Measurements from ENCODE around the gene SYPL1.

SYPL1 gene

DNA sequence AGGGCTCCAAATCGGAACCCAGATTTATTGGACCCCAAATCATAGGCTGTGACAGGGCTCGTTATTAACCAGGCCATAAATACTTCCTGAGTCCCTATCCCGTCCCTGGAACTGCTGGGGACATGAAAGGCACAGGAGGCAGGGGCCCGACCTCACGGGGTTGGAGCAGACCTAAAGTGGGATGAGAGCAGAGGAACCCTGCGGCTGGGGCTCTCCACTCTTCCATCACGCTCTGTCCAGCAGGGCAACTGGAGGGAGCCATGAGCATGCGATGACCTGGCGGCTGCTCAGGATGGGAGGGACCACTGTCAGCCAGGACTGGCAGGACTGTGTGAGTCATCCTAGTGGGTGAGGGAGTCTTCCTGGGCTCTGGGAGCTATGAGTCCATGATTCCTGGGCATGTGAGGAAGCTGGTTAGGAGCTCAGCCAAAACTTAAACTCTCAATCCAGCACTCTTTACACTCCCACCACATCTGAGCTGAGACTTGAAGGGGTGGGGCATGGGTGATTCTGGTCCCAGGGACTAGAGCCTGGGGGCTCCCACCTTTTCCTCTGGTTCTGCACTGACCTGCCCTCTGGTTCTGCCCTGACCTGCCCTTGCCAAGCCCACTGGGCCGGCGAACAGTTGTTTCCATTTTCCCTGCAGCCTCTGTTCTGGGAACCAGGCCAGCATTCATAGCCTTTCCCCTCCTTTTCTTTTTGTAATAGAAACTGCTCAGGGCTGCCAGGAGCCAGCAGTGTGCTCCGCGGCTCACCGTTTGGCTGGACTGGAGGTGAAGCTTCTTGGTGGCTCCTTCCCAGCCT is 47.1 kb downstream of the SYPL1 start:
- DNase-seq: no peak

DNA sequence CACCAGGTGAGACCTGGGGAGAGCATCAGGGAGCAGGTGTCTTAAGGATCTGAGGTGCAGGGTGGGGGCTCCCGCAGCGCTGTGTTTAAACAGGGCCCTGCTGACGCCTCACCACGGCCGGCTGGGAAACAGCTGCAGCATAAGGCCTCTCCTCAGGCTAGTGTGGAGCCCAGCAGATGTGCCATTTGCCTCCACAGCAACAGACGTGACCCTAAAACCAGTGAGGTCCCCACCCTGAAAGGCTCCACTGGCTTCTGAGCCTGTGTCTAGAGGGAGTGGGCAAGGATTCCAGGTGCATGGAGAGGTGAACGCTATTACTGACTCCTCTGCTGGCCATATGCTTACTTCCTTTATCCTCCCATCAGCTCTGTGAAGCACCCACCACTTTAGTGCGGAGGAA is 47.8 kb downstream of the SYPL1 start:
- DNase-seq: no peak

DNA sequence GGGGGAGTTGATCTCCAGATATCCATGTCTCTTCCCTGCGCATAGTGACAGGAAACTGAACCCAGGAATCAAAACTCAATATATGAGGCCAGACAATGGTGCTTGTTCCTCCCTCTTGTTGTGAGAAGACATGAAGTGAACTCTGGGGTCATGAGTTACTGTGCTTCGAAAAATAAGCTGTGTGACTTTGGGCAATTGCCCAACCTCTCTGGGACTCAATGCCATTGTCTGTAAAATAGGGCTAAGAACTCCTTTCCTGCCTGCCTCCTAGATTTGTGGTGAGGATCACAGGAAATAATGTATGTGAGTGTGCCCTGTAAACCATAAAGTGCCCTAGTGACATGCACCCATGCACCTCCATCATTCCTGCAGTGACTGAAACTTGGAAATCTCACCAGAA is 48.4 kb downstream of the SYPL1 start:
- no peak for DNase-seq

DNA sequence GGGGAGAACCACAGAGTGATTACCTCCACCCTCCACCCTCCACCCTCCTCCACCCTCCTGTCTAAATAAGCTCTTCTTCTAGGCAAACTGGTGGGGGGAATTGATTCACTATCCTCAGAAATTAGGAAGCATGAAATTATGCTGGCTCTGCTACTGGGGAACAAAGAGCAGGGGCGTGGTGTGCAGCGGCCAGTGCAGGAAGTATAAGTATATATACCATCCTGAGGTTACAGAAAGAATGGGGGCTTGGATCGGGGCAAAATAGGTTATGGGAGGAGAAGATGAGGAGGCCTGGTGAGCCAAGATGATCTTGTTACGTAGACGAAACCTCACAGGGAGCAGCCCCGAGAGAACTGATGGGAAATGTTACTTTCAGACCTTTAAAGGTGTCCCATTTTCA is 49.1 kb downstream of the SYPL1 start:
- DNase-seq: no peak

GRCh38 chr7:106062521-106062931 is 49.6 kb downstream of the SYPL1 start:
- DNase-seq: no peak

DNA sequence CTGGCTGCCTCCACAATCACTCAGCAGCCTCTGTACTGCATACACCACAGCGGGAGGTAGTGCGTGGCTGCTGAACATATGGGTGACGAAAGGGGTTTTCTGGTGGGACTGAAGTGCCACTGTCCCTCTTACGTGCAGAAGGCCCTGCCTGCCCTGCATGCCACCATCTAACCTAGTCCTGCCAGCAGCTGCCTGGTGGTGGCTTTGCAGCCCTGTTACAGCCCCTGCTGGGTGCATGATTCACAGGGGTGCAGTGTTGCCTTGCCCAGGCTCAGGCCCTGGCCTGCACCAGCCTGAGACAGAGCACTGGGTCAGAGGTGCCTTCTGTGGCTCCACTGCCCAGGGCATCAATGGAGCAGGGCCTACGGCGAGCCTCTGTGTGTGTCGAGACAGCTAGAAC is 50.1 kb downstream of the SYPL1 start:
- no peak for DNase-seq

GRCh38 chr7:106061301-106061979 is 50.7 kb downstream of the SYPL1 start:
- no peak for DNase-seq

- DNase-seq: no peak
Observed at GRCh38 chr7:106060394-106060920, 51.7 kb downstream of the SYPL1 start.

- no peak for DNase-seq
Observed at GRCh38 chr7:106059556-106059955, 52.6 kb downstream of the SYPL1 start.

DNA sequence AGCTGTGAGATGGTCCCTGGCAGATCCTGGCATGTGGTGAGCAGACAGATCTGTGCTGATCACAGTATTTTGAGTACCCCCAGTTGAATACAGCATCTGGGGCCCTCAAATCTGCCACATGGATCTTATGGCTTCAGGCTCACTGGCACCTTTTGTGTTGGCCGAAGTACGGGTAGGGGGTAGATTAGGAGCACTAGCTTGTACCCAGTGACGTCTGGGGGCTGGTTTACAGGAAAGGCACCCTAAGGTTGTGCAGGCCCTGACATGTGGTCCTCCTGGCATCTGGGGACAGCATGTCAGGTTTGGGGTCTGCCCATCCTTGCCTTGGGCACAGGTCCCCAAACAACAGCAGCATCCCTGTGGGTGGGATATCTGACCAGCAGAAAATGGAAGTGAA is 53.2 kb downstream of the SYPL1 start:
- DNase-seq: no peak

DNA sequence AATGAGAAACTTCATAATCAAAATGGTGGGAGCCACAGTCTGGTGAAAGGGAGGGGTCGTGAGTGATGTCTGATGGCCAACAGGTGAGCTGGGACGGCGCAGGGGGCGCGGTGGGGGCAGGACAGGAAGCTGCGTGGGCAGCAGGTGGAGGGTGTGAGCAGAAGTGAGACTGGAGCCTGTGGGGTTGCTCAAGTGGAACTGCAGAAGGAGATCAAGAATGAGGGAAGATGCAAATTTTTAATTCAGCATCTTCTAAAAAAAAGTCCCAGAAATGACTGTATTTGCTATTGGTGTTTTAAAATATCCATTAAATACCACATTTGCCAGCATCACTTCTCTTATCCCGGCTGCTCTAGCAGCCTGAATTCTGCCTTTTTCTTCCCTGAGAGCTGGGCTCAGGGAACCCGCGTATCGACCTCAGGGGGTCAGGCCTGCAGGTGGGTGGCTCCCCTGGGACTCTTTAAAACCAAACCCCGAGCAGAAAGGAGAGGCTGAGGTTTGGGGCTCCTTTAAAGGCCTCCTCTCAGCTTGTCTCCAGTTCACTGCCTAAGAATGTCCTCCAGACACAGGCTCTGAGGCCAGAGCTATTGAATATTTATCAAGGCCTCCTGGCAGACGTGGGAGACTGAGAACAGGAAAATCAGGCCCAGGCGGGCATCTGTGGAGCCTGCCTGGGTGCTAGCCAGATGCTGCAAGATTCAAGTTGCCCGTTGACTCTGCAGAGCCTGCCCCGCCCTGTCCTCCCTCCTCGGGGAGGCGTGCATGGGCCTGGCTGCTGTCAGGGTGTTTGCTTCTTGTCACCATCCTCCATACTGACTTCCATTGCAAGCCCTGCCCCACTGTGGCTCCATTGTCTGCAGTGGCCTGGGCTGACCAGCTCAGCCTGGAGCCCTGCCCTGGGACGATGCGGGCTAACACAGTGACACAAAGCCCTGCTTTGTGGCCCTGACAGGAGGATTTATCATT is 53.9 kb downstream of the SYPL1 start:
- DNase-seq: no peak

GRCh38 chr7:106057204-106057961 is 54.7 kb downstream of the SYPL1 start:
- no peak for DNase-seq

GRCh38 chr7:106056513-106057203 is 55.5 kb downstream of the SYPL1 start:
- peak; percentile 71 for DNase-seq

GRCh38 chr7:106054971-106055532 is 57.1 kb downstream of the SYPL1 start:
- DNase-seq: no peak

DNA sequence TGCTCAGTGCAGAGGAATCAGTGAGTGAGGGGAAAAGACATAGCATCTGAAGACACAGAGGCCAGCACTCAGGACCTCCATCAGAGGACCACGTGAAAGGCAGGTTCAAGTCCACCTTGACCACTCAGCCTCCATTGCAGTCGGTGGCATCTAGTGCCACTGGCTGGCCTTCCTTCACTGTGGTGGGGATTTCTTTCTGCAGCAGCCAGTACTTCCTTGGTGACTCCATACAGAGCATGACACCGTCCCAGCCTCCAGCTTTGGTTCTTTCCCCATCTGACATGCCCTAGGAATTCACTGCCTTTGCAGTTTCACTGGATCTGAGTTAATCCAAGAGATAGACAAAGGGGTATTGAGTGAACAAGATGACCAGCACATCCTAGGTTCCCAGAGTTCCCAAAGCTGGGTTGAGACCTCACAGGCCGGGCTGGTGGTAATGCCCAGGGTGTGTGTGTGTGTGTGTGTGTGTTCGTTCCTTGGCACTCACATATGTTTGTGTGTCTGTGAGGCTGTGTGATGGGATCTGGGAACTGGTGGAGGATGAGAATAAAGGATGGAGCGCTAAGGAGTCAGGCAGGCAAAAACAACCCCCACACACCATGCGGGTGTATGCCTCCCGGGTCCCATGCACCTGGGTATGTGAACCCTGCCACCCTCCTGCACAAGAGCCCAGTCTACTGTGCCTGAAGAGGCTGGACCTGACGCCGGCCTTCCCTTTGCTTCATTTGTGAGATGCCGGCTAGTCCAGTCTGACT is 57.8 kb downstream of the SYPL1 start:
- no peak for DNase-seq

- no peak for DNase-seq
Observed at GRCh38 chr7:106053109-106053508, 59.0 kb downstream of the SYPL1 start.

DNA sequence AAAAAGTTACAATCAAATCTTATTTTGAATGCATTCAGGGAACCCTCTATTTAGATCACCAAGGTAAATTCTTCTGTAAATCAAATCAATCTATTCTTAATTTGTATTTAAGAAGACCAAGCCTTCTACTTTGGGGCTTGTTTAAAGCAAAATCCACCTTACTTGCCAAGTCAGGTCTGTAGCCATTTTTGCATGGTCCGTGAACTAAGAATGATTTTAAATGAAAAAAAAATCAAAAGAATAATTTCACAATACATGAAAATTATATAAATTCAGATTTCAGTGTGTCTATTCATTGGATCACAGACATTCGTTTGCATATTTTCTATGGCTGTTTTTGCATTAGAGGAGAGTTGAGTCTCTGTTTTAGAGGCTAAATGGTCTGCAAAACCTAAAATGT is 59.4 kb downstream of the SYPL1 start:
- no peak for DNase-seq

GRCh38 chr7:106050746-106051117 is 61.4 kb downstream of the SYPL1 start:
- DNase-seq: no peak

GRCh38 chr7:106050002-106050745 is 61.9 kb downstream of the SYPL1 start:
- no peak for DNase-seq
